Endothelial cell of umbilical vein (primary cell): ENCODE data around the gene ELOVL6. TPM values are rescaled to one million over a fixed set of nuclear protein-coding genes. Genes with fewer than 3 reads are reported as not detected.

ENCODE experiments used
- BruUV-seq: library from RNA; stranded (reverse); fragments of 400-500 nt; replicated peaks from 2 replicates; lab custom pipeline; 2021; lab: Mats Ljungman, UMichigan
- CTCF ChIA-PET: fragments of 300-600, 350-600 bp; sonication (Branson Sonifier 250); formaldehyde crosslinking; loops from one replicate; lab custom pipeline; 2021; ENCODE audit warnings: antibody characterized with exemption, inconsistent platforms; lab: Charles Lee
- POLR2A ChIA-PET: fragments of 300-600, 350-600 bp; sonication (Branson Sonifier 250); formaldehyde crosslinking; loops from one replicate; lab custom pipeline; 2021; ENCODE audit warnings: antibody characterized with exemption, inconsistent platforms; lab: Charles Lee
- DNase-seq: peaks from one replicate; pipeline ENCODE4 v3.0.0-alpha.2; 2011; ENCODE audit warnings: low read depth, low spot score
- FAIRE-seq: peaks from 2 replicates; lab custom pipeline; 2011; peaks lifted over from hg19 to GRCh38; lab: Jason Lieb, UNC
- H2AFZ ChIP-seq: 2 replicates; pipeline ENCODE4 v1.6.0; 2012; ENCODE audit warnings: low read depth, low read length, control low read depth, inconsistent platforms
- H3K27ac ChIP-seq: 2 replicates; pipeline ENCODE4 v1.5.1; 2011; ENCODE audit warnings: low read depth, mild to moderate bottlenecking, control low read depth, low read length, moderate library complexity; ENCODE audit not compliant: insufficient read depth
- H3K27me3 ChIP-seq, 2 experiments: 2 replicates each; pipeline versions ENCODE4 v1.6.0 to v1.6.1; 2011; ENCODE audit warnings: low read length in 2 of 2, mixed read lengths in 1 of 2; ENCODE audit not compliant: control insufficient read depth in 2 of 2, insufficient read depth in 2 of 2
- H3K36me3 ChIP-seq, 2 experiments: 2 replicates in 1 of 2; 3 replicates in 1 of 2; pipeline ENCODE4 v1.5.1; 2011; ENCODE audit warnings: low read length in 2 of 2, mild to moderate bottlenecking in 1 of 2, moderate library complexity in 1 of 2; ENCODE audit not compliant: control insufficient read depth in 2 of 2, insufficient read depth in 2 of 2; ENCODE audit errors: extremely low read depth in 1 of 2
- H3K4me1 ChIP-seq: 3 replicates; pipeline ENCODE4 v1.5.1; 2011; ENCODE audit warnings: mild to moderate bottlenecking, low read length; ENCODE audit not compliant: control insufficient read depth, insufficient read depth; ENCODE audit errors: extremely low read depth
- H3K4me2 ChIP-seq: 2 replicates; pipeline ENCODE4 v1.6.1; 2011; ENCODE audit warnings: low read length, control low read depth, mixed read lengths; ENCODE audit not compliant: insufficient read depth
- H3K4me3 ChIP-seq, 3 experiments: fragments of 200-600 bp in 1 of 3; sonication (generic), shearing (Covaris generic) in 1 of 3; replicated peaks in 1 of 3; 2 replicates each; pipeline ENCODE4 v1.5.1; 2011 to 2016; ENCODE audit warnings: control low read depth in 3 of 3, low read length in 3 of 3, mild to moderate bottlenecking in 2 of 3, inconsistent platforms in 1 of 3, low read depth in 1 of 3, moderate library complexity in 1 of 3; ENCODE audit not compliant: insufficient read depth in 1 of 3
- H3K79me2 ChIP-seq: 2 replicates; pipeline ENCODE4 v1.6.0; 2012; ENCODE audit warnings: low read length, inconsistent platforms; ENCODE audit not compliant: control insufficient read depth, insufficient read depth
- H3K9ac ChIP-seq: replicated peaks from 2 replicates; pipeline ENCODE3; 2011; ENCODE audit warnings: low read length, control low read depth; ENCODE audit not compliant: insufficient read depth; ENCODE audit errors: extremely low read depth
- H3K9me1 ChIP-seq: replicated peaks from 3 replicates; pipeline ENCODE4 v1.6.0; 2011; ENCODE audit warnings: mild to moderate bottlenecking, low read length; ENCODE audit not compliant: control insufficient read depth, insufficient read depth; ENCODE audit errors: extremely low read depth
- H3K9me3 ChIP-seq: replicated peaks from 2 replicates; pipeline ENCODE4 v1.5.1; 2012; ENCODE audit warnings: low read length, inconsistent platforms; ENCODE audit not compliant: control insufficient read depth, insufficient read depth
- H4K20me1 ChIP-seq: replicated peaks from 2 replicates; pipeline ENCODE3; 2011; ENCODE audit warnings: mild to moderate bottlenecking, low read length; ENCODE audit not compliant: control insufficient read depth, insufficient read depth; ENCODE audit errors: extremely low read depth
- EZH2 ChIP-seq: IDR thresholded peaks from 2 replicates; pipeline ENCODE4 v1.6.1; 2012; ENCODE audit warnings: borderline replicate concordance, low read depth, mild to moderate bottlenecking, moderate library complexity, low read length, inconsistent platforms; ENCODE audit not compliant: severe bottlenecking
- FOS ChIP-seq: IDR thresholded peaks from 2 replicates; pipeline ENCODE4 v1.6.1; 2011; ENCODE audit warnings: mild to moderate bottlenecking, low read length, moderate library complexity, borderline replicate concordance; ENCODE audit not compliant: insufficient read depth
- JUN ChIP-seq: IDR thresholded peaks from 2 replicates; pipeline ENCODE4 v1.6.1; 2011; ENCODE audit warnings: borderline replicate concordance, low read depth; ENCODE audit not compliant: insufficient read length, insufficient read depth
- POLR2AphosphoS5 ChIP-seq: IDR thresholded peaks from 2 replicates; pipeline ENCODE4 v1.6.1; 2012; ENCODE audit warnings: low read depth, mild to moderate bottlenecking, control low read depth, low read length, moderate library complexity; ENCODE audit not compliant: insufficient read depth
- dilution Hi-C: fragments of 300-500 bp; cut with MboI; formaldehyde crosslinking; loops from one replicate; pipeline ENCODE4 v1.15.0; 2019; ENCODE audit warnings: low sequenced_read_pairs; ENCODE audit not compliant: extremely low pct_ligation_motif_present
- intact Hi-C: fragments of 100-400 bp; cut with micrococcal nuclease; formaldehyde crosslinking; loops from one replicate; pipeline ENCODE4 v1.10.0; 2022
- polyA plus RNA-seq, 4 experiments: library from polyadenylated mRNA; depleted of rRNA in 3 of 4; stranded (reverse) in 3 of 4; unstranded in 1 of 4; fragments of >200 nt; gene quantifications; 2 replicates each; pipeline versions ENCODE4 v1.2.1 to v1.2.3, GENCODE V29; 2011 to 2012; ENCODE audit warnings: missing spikeins in 1 of 4
- total RNA-seq: library from RNA; stranded (reverse); gene quantifications from 2 replicates; pipeline ENCODE4 v1.2.3, GENCODE V29; 2021
- TF ChIP-seq, protein P1 (sequence below), 2 donors: IDR thresholded peaks; 1 replicate in 1 of 2; 2 replicates in 1 of 2; pipeline ENCODE4 v1.5.1; 2011; ENCODE audit warnings: low read length in 2 of 2, mild to moderate bottlenecking in 2 of 2, moderate library complexity in 2 of 2, control low read depth in 1 of 2, inconsistent platforms in 1 of 2, low read depth in 1 of 2; ENCODE audit not compliant: insufficient read depth in 1 of 2; ENCODE audit errors: extremely low read depth in 1 of 2

Gene ELOVL6
- total and polyA plus RNA-seq, 2 donors (not counting 3 experiments of a cell fraction or from before 2014, with no cell fraction given): 6.4 to 26.1 TPM

- dilution Hi-C loops: no loop called here
- Histone ChIP-seq H2AFZ (no peak overlapping the region), H3K4me2 (no peak overlapping the region), H3K36me3 (no peaks in the 10 kb centered on the region), H3K4me3 (no peak overlapping the region), H3K9me3 (no peaks in the 10 kb centered on the region), H4K20me1 (no peaks in the 10 kb centered on the region), H3K9ac (no peak overlapping the region), H3K27ac (no peak overlapping the region), H3K9me1 (no peaks in the 10 kb centered on the region), H3K79me2 (no peaks in the 10 kb centered on the region), H3K27me3 (no peaks in the 10 kb centered on the region), H3K4me1 (no peaks in the 10 kb centered on the region)
- intact Hi-C loops: loop anchor here (5.0 kb wide), 1 partner anchor 1125 kb away; no protein-coding TSS in a partner anchor
- no peak for FAIRE-seq
- TF ChIP-seq JUN: no peak
- no peak for TF ChIP-seq EZH2
- ChIA-PET CTCF (interaction anchor here (1.1 kb wide), 1 partner anchor 12 kb away, joined by 3 read pairs; no protein-coding TSS in a partner anchor), POLR2A (no interaction called here)
- DNase-seq: no peak
- BruUV-seq: no TSS peak
These were observed 26.4 kb downstream of the ELOVL6 start for GRCh38 chr4:110171971-110172370.

DNA sequence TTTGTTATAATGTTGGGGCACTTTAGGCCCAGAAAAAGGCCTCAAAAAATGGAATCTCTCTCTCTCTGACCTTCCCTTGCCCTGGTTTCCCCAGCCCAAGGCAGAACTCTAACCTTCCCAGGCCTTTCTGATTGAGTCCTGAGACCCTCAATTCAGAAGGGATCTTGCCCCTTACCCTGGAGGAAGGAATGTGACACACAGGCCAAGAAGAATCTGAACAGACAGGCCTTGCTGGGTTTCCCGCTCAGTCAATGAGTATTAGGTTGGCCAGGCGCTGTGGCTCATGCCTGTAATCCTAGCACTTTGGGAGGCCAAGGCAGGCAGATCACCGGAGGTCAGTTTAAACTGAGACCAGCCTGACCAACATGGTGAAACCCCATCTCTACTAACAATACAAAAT is 27.6 kb downstream of the ELOVL6 start:
- no peaks in the 10 kb centered on the region for H3K9me1 ChIP-seq
- H3K27ac ChIP-seq: no peak overlapping the region
- FAIRE-seq: no peak
- dilution Hi-C loops: no loop called here
- no peak overlapping the region for H3K4me3 ChIP-seq
- TF ChIP-seq POLR2AphosphoS5 (no peak), FOS (no peak), EZH2 (no peak)
- TF ChIP-seq, protein P1, sequence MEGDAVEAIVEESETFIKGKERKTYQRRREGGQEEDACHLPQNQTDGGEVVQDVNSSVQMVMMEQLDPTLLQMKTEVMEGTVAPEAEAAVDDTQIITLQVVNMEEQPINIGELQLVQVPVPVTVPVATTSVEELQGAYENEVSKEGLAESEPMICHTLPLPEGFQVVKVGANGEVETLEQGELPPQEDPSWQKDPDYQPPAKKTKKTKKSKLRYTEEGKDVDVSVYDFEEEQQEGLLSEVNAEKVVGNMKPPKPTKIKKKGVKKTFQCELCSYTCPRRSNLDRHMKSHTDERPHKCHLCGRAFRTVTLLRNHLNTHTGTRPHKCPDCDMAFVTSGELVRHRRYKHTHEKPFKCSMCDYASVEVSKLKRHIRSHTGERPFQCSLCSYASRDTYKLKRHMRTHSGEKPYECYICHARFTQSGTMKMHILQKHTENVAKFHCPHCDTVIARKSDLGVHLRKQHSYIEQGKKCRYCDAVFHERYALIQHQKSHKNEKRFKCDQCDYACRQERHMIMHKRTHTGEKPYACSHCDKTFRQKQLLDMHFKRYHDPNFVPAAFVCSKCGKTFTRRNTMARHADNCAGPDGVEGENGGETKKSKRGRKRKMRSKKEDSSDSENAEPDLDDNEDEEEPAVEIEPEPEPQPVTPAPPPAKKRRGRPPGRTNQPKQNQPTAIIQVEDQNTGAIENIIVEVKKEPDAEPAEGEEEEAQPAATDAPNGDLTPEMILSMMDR (IDR thresholded peaks at IDR 0.05; ENCODE audit: extremely low read depth in 1 of 2, insufficient read depth in 1 of 2, low read depth in 1 of 2, low read length in 2 of 2): no peak
- intact Hi-C loops: loop anchor here (5.0 kb wide), 1 partner anchor 1124 kb away; no protein-coding TSS in a partner anchor
- no peaks in the 10 kb centered on the region for H3K9me3 ChIP-seq
- H3K9ac ChIP-seq: no peak overlapping the region
- no peaks in the 10 kb centered on the region for H3K27me3 ChIP-seq
- H3K36me3 ChIP-seq: no peaks in the 10 kb centered on the region
- BruUV-seq: no TSS peak
- H2AFZ ChIP-seq: no peak overlapping the region
- H3K79me2 ChIP-seq: no peaks in the 10 kb centered on the region
- DNase-seq: no peak
- peaks cover 3% of the 10 kb centered on the region for H3K4me1 ChIP-seq
- H4K20me1 ChIP-seq: no peaks in the 10 kb centered on the region
- CTCF ChIA-PET: interaction anchor here (0.6 to 1.2 kb wide), 4 partner anchors 11 to 128 kb away, joined by 3 read pairs; no protein-coding TSS in a partner anchor
- POLR2A ChIA-PET: interaction anchor here (0.6 kb wide), 1 partner anchor 1677 kb away, joined by 4 read pairs; no protein-coding TSS in a partner anchor
- H3K4me2 ChIP-seq: no peak overlapping the region
